Stimulated activated CD8-positive, alpha-beta memory T cell treated with anti-CD3 and anti-CD28 coated beads, Interleukin-12 subunit alpha, Interleukin-12 subunit beta, amount 100 ng/mL, for 1 hour (primary cell): ENCODE data around the gene CLEC18A.
"Not testable (repeated sequence)": the region's sequence is repeated elsewhere in the genome, so short reads cannot be mapped to it uniquely, and the experiment has no call there.

Experiments
- DNase-seq: peaks from one replicate; pipeline ENCODE4 v3.0.0-alpha.2; 2020; ENCODE audit warnings: low read depth

CLEC18A gene

GRCh38 chr16:69951017-69951671 is at the start of gene CLEC18A:
CLEC18A (plus strand) TSS chr16:69951334; CDS start chr16:69951367, 33 bp downstream.
- DNase-seq: not testable (repeated sequence)

GRCh38 chr16:69903865-69904415 is 47.2 kb upstream of the CLEC18A start:
- no peak for DNase-seq

- DNase-seq: no peak
These were observed 46.5 kb upstream of the CLEC18A start for GRCh38 chr16:69904495-69905170.

- DNase-seq: no peak
These were observed 46.0 kb upstream of the CLEC18A start for GRCh38 chr16:69905171-69905555.

GRCh38 chr16:69906838-69907401 is 44.2 kb upstream of the CLEC18A start:
- no peak for DNase-seq

DNA sequence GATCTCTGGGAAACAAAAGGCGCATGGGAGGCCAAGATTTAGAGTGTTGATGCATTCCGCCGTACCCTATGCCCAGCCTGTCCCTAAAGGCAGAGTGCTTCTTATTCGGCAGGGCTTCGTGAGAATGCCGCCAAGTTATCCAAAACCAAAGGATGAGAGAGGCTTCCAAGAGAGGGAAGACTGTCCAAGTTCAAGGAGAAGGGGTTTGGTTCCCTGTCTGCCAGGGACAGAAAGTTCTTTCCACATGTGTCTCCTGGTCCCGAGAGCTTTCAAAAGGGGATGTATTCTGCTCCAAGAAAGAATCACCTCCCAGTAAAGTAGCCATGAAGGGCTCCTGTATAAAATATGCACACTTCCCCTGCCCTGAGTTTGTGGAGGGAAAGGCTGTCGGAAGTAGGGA is 42.1 kb upstream of the CLEC18A start:
- no peak for DNase-seq

GRCh38 chr16:69909760-69910159 is 41.4 kb upstream of the CLEC18A start:
- no peak for DNase-seq

DNA sequence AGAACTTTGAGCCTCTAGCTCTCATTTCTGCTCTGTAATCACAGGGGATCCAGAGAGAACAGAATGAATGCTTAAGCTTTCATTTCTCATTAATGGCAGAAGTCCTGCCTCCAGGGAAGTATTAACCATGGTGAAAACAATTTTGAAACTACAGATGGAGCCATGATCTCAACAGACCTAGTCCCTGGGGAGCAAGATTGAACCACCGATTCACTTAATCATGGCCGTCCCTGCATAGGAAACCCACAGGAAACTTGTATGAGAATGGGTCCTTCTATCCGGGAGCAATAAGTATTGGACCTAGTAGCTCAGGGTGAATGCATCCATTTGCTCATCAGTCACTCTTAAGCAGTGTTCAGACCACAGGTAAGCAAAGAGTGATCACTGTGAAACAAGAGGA is 40.2 kb upstream of the CLEC18A start:
- no peak for DNase-seq

GRCh38 chr16:69916462-69916861 is 34.7 kb upstream of the CLEC18A start:
- DNase-seq: no peak

GRCh38 chr16:69917311-69917710 is 33.8 kb upstream of the CLEC18A start:
- no peak for DNase-seq

GRCh38 chr16:69917739-69918138 is 33.4 kb upstream of the CLEC18A start:
- no peak for DNase-seq

DNA sequence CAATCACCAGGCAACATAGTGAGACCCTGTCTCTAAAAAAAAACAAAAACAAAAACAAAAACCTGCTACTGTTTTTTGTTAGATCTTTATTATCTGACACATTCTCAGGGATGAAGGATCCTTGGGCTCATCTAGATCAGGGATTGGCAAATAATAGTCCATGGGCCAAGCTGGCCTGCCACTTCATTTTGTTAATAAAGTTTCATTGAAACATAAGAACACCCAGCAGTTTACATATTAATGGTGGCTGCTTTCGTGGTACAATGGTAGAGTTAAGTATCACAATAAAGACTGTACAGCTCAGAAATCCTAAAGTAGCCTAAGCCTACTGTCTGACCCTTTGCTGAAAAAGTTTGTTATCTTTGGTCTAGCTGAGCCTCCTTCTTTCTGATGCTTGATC is 32.9 kb upstream of the CLEC18A start:
- no peak for DNase-seq

GRCh38 chr16:69921127-69921526 is 30.0 kb upstream of the CLEC18A start:
- DNase-seq: no peak

DNA sequence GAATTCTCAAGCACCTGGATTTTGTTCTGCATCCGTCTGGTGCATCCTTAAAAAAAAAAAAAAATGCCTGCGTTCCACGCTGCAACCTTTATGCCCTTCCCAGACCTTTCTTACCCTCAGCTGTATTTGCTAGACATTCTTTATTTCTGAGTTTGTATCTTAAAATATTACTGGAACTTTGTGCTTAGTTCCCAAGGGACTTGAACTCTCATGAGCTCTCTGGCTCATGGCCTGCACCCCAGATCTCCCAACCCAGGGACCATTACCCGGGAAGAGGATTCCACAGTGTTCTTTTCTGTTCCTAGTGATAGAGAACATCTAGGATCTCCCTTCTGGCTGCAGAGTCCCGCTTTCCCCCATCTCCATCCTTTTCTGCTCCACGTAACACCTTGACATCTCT is 28.9 kb upstream of the CLEC18A start:
- no peak for DNase-seq

DNA sequence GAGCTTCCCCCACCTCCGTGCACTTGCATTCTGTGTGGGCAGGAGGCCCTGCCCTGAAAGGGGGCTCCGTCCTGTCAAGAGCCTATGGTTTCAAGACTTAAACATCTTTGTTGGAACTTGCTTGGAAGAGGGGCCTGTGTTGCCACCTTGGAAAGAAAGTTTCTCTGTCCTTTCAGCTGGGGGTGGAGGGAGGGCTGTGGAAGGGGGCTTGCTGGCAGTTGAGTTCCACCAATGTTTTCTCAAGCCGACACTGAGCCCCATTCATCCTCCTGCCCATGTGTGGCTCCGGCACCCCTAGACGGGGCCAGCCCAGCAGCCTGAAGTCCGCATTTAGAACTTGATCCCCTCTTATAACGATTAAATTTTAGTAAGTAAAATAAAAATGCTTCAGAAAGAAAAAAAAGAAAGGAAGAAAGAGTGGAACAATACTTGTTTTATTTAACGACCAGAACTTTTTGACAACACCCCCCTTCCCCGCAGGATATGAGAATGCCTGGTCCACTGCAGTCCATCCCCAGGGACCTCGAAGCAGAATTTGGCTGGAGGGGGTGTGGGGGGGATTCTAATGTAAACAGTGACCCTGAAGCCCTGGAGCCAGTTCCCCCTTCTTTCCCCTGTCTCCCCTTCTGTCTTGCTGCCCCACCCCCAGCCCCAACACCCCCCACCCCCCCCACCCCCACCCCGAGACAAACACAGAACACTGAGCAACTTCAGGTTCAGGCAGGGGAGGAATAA is 26.9 kb upstream of the CLEC18A start:
- DNase-seq: no peak

- no peak for DNase-seq
These were observed 26.4 kb upstream of the CLEC18A start for GRCh38 chr16:69924777-69925191.

DNA sequence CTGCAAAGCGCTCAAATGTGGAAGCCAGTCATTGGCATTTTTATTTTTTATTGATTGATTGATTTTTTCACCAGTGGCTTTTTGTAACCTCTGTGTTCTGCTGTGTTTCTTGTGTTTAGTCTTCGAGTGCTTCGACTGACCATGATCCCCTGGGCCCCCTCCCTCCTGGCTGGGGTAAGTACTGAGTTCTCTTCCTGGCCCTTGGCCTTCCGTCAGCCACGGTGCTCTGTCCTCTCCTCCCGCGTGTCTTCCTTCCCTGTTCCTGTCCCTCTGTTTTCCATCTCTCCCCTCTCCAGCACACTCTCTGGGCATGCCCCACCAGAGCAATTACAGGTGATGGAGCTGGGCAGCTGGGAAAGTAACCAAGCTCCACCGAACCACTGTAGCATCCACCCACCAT is 25.8 kb upstream of the CLEC18A start:
- no peak for DNase-seq

DNA sequence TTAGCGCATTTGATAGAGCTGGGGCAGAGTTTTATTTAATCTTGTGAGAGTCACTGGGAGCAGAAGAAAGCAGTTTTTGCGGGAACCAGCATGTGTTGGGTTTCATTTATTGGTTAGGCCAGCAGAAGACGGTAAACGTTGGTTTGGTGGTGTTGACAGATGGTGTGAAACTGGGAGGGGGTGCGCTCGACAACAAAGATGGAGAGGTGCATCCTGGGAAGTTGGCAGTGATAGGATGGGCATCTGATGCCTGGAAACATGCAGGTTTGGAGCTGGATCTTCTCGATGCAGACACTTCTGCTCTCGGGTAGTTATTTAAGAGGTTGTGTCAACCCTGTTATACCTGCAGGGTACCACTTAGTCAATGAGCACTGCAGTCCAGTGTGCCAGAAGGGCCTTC is 24.9 kb upstream of the CLEC18A start:
- no peak for DNase-seq

- DNase-seq: no peak
These were observed 23.9 kb upstream of the CLEC18A start for GRCh38 chr16:69927056-69927757.

DNA sequence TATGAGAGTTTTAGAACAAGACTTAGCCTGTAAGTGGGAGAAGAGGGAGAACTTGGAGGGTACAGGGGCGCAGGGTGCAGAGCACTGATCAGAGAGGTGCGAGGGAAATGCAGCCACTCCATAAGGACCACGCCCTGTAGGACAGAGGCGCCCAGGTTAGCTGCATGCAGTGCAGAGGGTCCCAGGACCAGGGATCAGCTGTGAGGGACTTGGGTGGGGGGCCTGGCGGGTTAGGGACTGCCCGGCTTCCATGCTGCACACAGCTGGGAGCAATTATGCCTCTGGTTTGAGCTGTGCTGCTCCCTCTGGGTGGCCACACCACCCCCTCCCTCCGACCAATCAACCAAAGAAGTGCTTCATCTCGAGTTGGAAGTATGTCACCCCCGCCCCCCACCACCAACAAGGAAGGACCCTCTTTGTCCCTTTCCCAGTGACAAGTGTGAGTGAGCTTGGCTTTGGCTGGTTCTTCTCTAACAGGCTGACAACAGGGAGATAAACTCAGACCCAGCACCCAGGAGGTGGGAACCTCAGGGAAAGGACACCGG is 22.2 kb upstream of the CLEC18A start:
- no peak for DNase-seq

GRCh38 chr16:69929480-69929879 is 21.7 kb upstream of the CLEC18A start:
- DNase-seq: no peak
